ENCODE results near the gene TET3.

- TF ChIP-seq GATA3 (IDR thresholded peaks at IDR 0.05; ENCODE audit: low read depth, low read length) = no peak
- TF ChIP-seq GATA2 (IDR thresholded peaks at IDR 0.05; ENCODE audit: low read depth, low read length) = no peak
These were observed 47.2 kb downstream of the TET3 start for GRCh38 chr2:74031959-74032287.

Data from SH-SY5Y (cell line).